Osteocyte (in vitro differentiated cells): ENCODE results near the gene MEGF6. TPM values are rescaled to one million over a fixed set of nuclear protein-coding genes. Genes with fewer than 3 reads are reported as not detected.
A peak's percentile ranks its signal among the peaks of the same experiment; 100 is the strongest.

Experiments used
- DNase-seq: peaks from one replicate; pipeline ENCODE4 v3.0.0; 2021; ENCODE audit warnings: mixed read lengths; ENCODE audit not compliant: unreplicated experiment; ENCODE audit errors: extremely low spot score
- H3K27ac Mint-ChIP-seq: one replicate; pipeline ENCODE4 v1.8.0; 2021; ENCODE audit warnings: mild to moderate bottlenecking, mixed read lengths; ENCODE audit not compliant: unreplicated experiment
- H3K27me3 Mint-ChIP-seq: one replicate; pipeline ENCODE4 v1.8.0; 2021; ENCODE audit warnings: mixed read lengths; ENCODE audit not compliant: unreplicated experiment
- H3K36me3 Mint-ChIP-seq: one replicate; pipeline ENCODE4 v1.8.0; 2021; ENCODE audit warnings: mixed read lengths; ENCODE audit not compliant: unreplicated experiment
- H3K4me1 Mint-ChIP-seq: one replicate; pipeline ENCODE4 v1.8.0; 2021; ENCODE audit warnings: mixed read lengths; ENCODE audit not compliant: unreplicated experiment
- H3K4me3 Mint-ChIP-seq: one replicate; pipeline ENCODE4 v1.8.0; 2021; ENCODE audit warnings: mild to moderate bottlenecking, moderate library complexity, mixed read lengths; ENCODE audit not compliant: unreplicated experiment
- H3K9me3 Mint-ChIP-seq: one replicate; pipeline ENCODE4 v1.8.0; 2021; ENCODE audit warnings: mixed read lengths; ENCODE audit not compliant: unreplicated experiment
- total RNA-seq: library from RNA; stranded (reverse); gene quantifications from 2 replicates; pipeline ENCODE4 v1.2.1, GENCODE V29; 2021
- TF ChIP-seq, protein P1 (sequence below): fragments of 200-600 bp; sonication (generic); IDR thresholded peaks from 2 replicates; pipeline ENCODE4 v1.5.0; 2021; ENCODE audit warnings: antibody characterized with exemption, mild to moderate bottlenecking, moderate library complexity

MEGF6 gene
- total RNA-seq, 1 donor from 2014 or later = 255 TPM

DNA sequence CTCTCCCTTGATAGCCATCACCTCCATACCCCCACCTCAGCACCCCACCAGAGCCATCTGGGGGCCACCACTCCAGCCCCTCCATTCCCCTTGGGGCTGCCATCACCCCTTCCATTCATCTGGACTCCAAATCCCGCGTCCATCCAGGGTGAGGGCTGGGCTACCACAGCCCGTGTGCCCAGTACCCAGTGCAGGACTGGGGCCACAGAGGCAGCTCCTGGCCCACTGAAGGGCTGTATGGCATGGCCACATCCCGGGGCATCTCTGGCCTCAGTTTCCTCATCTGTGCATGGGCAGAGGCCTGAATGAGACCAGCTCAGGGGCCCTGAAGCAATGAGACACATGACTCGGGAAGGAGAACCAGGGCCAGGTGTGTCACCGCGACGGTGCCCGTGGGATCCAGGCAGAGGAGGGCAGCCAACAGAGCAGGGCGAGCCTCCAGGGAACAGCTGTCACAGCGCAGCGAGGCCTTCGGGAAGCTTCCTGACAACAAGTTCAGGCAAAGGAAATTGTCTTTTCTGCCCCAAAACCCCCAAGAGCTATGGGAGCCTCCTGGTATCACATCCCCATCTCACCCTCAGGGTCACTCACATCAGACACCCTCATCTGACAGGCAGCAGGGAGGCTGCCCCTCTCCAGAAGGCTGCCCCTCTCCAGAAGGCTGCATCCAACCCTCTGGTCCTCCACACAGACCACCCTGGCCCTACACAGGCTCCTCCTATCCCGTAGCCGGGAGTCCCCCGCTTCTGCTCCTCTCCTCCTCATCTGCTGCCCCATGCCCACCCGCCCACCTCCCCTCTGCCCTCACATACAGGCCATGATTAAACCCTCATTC, 76.3 kb downstream of the MEGF6 start:
- Mint-ChIP-seq H3K9me3 (no peaks in the 10 kb centered on the region), H3K4me1 (peaks cover 20% of the 10 kb centered on the region), H3K36me3 (no peaks in the 10 kb centered on the region), H3K4me3 (no peak overlapping the region), H3K27ac (no peak overlapping the region), H3K27me3 (no peaks in the 10 kb centered on the region)
- DNase-seq = no peak
- TF ChIP-seq, protein P1, sequence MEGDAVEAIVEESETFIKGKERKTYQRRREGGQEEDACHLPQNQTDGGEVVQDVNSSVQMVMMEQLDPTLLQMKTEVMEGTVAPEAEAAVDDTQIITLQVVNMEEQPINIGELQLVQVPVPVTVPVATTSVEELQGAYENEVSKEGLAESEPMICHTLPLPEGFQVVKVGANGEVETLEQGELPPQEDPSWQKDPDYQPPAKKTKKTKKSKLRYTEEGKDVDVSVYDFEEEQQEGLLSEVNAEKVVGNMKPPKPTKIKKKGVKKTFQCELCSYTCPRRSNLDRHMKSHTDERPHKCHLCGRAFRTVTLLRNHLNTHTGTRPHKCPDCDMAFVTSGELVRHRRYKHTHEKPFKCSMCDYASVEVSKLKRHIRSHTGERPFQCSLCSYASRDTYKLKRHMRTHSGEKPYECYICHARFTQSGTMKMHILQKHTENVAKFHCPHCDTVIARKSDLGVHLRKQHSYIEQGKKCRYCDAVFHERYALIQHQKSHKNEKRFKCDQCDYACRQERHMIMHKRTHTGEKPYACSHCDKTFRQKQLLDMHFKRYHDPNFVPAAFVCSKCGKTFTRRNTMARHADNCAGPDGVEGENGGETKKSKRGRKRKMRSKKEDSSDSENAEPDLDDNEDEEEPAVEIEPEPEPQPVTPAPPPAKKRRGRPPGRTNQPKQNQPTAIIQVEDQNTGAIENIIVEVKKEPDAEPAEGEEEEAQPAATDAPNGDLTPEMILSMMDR = no peak

DNA sequence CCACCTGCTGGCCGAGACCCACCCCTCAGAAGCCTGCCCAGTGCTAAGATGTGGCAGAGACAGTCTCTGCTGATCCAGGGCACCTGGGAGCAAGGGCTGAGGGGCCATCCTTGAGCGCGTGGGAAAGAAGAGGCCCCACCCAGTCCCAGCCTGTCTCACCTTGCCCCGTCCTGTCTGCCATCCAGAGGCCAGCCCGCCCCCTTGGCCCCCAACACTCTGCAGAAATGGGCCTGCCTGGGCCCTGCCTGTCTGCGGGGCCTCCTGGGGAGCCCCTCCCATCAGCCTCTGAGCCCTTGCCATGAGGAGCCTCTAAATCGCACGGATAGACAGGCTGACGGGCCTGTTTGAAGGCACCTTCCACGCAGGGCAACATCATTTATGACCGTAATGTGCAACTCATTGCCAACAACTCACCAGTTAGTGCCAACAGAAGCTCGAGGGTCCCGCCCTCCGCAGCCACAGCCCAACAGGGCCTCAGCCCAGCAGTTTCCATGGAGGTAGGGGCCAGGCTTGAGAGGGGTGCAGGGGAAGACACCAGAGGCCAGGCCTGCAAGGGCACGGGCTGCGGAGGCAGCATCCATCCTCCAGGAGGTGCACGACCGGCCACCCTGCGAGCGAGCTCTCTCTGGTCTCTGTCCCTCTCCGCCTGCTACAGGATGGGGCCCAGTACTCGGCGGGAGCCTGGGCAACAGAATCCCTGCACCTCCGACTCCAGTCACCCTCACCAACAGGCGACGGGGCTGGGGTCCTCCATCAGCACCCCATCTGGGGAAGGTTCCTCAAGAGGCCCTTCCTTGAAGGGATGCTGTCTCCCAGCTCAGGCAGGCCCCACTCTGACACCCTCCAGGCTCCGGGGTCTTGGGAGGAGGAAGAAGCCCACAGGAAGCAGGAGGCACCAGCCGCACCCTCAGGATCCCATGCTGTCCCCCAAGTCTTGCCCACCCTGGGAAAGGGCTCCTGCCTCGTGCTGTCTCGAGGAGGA, 78.0 kb downstream of the MEGF6 start:
- H3K27ac Mint-ChIP-seq = no peak overlapping the region
- TF ChIP-seq, protein P1 = no peak

DNA sequence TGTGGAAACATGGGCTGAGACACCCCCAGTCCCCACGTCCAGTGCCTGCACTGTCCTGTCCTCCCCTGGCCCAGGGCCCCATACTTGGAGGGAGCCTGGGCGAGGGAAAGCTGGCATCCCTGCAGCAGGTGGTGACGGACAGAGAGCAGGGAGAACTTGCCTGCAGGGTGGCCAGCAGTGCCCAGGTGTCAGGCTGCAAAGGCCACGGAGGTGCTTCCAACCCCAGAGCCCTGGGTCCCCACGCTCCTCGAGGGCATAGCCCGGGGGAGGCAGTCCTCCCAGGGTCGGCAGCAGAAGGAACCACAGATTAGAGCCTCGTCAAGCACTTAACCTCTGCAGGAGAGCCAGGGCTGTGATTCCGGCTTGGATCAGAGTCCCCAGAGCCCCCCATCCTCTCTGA, 79.4 kb downstream of the MEGF6 start:
- TF ChIP-seq, protein P1 = no peak
- Mint-ChIP-seq H3K9me3 (no peaks in the 10 kb centered on the region), H3K4me3 (peak overlapping the region; percentile 38), H3K27me3 (no peaks in the 10 kb centered on the region), H3K27ac (no peak overlapping the region), H3K4me1 (peaks cover 37% of the 10 kb centered on the region), H3K36me3 (peaks cover 4% of the 10 kb centered on the region)
- DNase-seq = no peak

More for the DNA sequence above, 78.0 kb downstream of the MEGF6 start:
- Mint-ChIP-seq H3K27me3 (no peaks in the 10 kb centered on the region), H3K4me1 (peaks cover 29% of the 10 kb centered on the region), H3K9me3 (no peaks in the 10 kb centered on the region), H3K36me3 (no peaks in the 10 kb centered on the region), H3K4me3 (no peak overlapping the region)
- DNase-seq = no peak

- Mint-ChIP-seq H3K27me3 (no peaks in the 10 kb centered on the region), H3K27ac (peak overlapping the region; percentile 72), H3K4me1 (peaks cover 39% of the 10 kb centered on the region), H3K9me3 (no peaks in the 10 kb centered on the region), H3K4me3 (peak overlapping the region; percentile 79), H3K36me3 (peaks cover 4% of the 10 kb centered on the region)
- TF ChIP-seq, protein P1 = no peak
- DNase-seq = no peak
Measured at GRCh38 chr1:3530926-3531818, 80.1 kb downstream of the MEGF6 start.
